ENCODE measurements around the gene RNF148. TPM values are rescaled to one million over a fixed set of nuclear protein-coding genes. Genes with fewer than 3 reads are reported as not detected.

The RNF148 gene
- total RNA-seq: 10 to 100 TPM in 2 of 6 donors, 1 to 10 TPM in 4; 1.2 to 12.6 (median 7.6) TPM

GRCh38 chr7:122702872-122703510 lies at the start of gene RNF148:
TSS of gene RNF148 (minus strand) at chr7:122702922. CDS start at chr7:122702750, 172 bp downstream.
- Histone ChIP-seq H3K4me3 (no peak within 1 kb of the TSS), H3K4me1 (no peaks in the 10 kb centered on the region), H3K27me3 (no peaks in the 10 kb centered on the region), H3K27ac (no peak within 1 kb of the TSS), H3K9me3 (no peaks in the 10 kb centered on the region), H3K36me3 (no peaks in the 10 kb centered on the region)
- ATAC-seq (ENCODE audit: low FRiP score in 2 of 2): no peak
- no peak for TF ChIP-seq POLR2AphosphoS5 (IDR thresholded peaks at IDR 0.05)
- TF ChIP-seq CTCF (IDR thresholded peaks at IDR 0.05): no peak
- TF ChIP-seq POLR2A (IDR thresholded peaks at IDR 0.05): no peak
- WGBS, 2 donors: 100% methylated on average over 1 of the region's 1 CpG
- no peak for DNase-seq

DNA sequence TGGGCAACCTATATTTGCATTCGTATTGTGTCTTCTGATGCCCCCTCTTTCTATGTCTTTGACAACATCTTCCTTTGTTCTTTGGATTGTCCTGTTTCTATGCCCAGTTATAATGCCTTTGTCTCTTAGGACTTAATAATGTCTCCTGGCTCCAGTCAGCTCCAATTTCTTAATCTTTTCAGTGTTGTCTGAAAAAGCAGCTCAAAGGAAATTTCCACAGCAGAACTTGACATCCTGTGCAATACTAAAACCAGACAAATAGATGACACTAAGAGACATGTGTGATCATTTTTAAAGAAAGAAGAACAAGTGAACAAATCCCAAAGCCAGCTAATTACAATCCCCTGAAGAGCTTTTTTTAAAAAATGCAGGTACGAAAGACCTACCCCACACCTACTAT lies 47.7 kb upstream of the RNF148 start:
- H3K27me3 ChIP-seq: no peaks in the 10 kb centered on the region
- ATAC-seq (ENCODE audit: low FRiP score in 2 of 2): no peak

GRCh38 chr7:122748195-122748594 lies 45.5 kb upstream of the RNF148 start:
- Histone ChIP-seq H3K27me3 (no peaks in the 10 kb centered on the region), H3K4me1 (peaks cover 0 to under 1% (median 0%) of the 10 kb centered on the region in 4 donors), H3K36me3 (peaks cover 0 to 2% (median 0%) of the 10 kb centered on the region in 4 donors), H3K9me3 (no peaks in the 10 kb centered on the region), H3K27ac (no peak overlapping the region), H3K4me3 (no peak overlapping the region)
- WGBS, 2 donors: 88 to 93% methylated on average over 2 of the region's 2 CpGs
- TF ChIP-seq POLR2A (IDR thresholded peaks at IDR 0.05) (no peak), POLR2AphosphoS5 (IDR thresholded peaks at IDR 0.05) (no peak), EP300 (IDR thresholded peaks at IDR 0.05) (no peak), CTCF (IDR thresholded peaks at IDR 0.05) (no peak)
- no peak for ATAC-seq (ENCODE audit: low FRiP score in 2 of 2)
- no peak for DNase-seq

More for the DNA sequence above, 47.7 kb upstream of the RNF148 start:
- 90 to 93% methylated on average over 2 of the region's 2 CpGs for WGBS, 2 donors
- H3K36me3 ChIP-seq: peaks cover 0 to 2% (median 0%) of the 10 kb centered on the region in 4 donors
- no peak overlapping the region for H3K27ac ChIP-seq
- H3K4me3 ChIP-seq: no peak overlapping the region
- no peak for DNase-seq
- peaks cover 0 to 5% (median 0%) of the 10 kb centered on the region in 4 donors for H3K4me1 ChIP-seq
- no peaks in the 10 kb centered on the region for H3K9me3 ChIP-seq
- no peak for TF ChIP-seq POLR2AphosphoS5 (IDR thresholded peaks at IDR 0.05)
- TF ChIP-seq POLR2A (IDR thresholded peaks at IDR 0.05): no peak
- TF ChIP-seq EP300 (IDR thresholded peaks at IDR 0.05): no peak

DNA sequence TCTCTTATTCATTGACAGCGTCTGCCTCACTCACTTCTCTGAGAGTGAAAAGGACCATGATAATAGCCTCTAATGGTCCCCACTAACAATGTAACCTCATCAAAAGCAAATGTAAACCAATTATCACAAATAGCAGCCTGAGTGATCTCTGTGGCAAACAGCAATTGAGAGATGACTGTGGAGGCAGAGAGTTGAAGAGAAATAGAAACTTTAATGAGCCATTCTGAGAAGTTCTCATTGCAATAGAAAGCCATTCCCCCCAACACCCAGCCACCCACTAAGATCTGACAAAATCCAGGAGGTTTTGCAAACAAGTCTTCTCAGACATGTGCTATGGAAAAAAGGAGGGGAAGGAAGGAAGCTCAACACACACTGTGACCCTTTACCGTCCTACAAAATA lies 44.2 kb upstream of the RNF148 start:
- H3K36me3 ChIP-seq: peaks cover 0 to 2% (median 0%) of the 10 kb centered on the region in 4 donors
- H3K27me3 ChIP-seq: no peaks in the 10 kb centered on the region
- TF ChIP-seq POLR2A (IDR thresholded peaks at IDR 0.05) (no peak), EP300 (IDR thresholded peaks at IDR 0.05) (no peak), CTCF (IDR thresholded peaks at IDR 0.05) (no peak), POLR2AphosphoS5 (IDR thresholded peaks at IDR 0.05) (no peak)
- H3K27ac ChIP-seq: no peak overlapping the region
- no peaks in the 10 kb centered on the region for H3K9me3 ChIP-seq
- WGBS, 2 donors: 73 to 82% methylated on average over 2 of the region's 2 CpGs
- ATAC-seq (ENCODE audit: low FRiP score in 2 of 2) (no peak), DNase-seq (no peak)
- no peaks in the 10 kb centered on the region for H3K4me1 ChIP-seq
- H3K4me3 ChIP-seq: no peak overlapping the region

GRCh38 chr7:122743211-122743610 lies 40.5 kb upstream of the RNF148 start:
- no peak for TF ChIP-seq CTCF (IDR thresholded peaks at IDR 0.05)
- TF ChIP-seq POLR2A (IDR thresholded peaks at IDR 0.05): no peak
- no peak for TF ChIP-seq EP300 (IDR thresholded peaks at IDR 0.05)
- TF ChIP-seq POLR2AphosphoS5 (IDR thresholded peaks at IDR 0.05): no peak
- H3K36me3 ChIP-seq: peaks cover 0 to 1% (median 0%) of the 10 kb centered on the region in 4 donors
- H3K27me3 ChIP-seq: no peaks in the 10 kb centered on the region
- no peak overlapping the region for H3K4me3 ChIP-seq
- DNase-seq (no peak), ATAC-seq (ENCODE audit: low FRiP score in 2 of 2) (no peak)
- H3K9me3 ChIP-seq: no peaks in the 10 kb centered on the region
- no peak overlapping the region for H3K27ac ChIP-seq
- H3K4me1 ChIP-seq: no peaks in the 10 kb centered on the region

Data from upper lobe of left lung (tissue), 6 donors.